GM21515 (cell line): ENCODE measurements around the gene TBC1D10A.
"Not testable (repeated sequence)": the region's sequence is repeated elsewhere in the genome, so short reads cannot be mapped to it uniquely, and the experiment has no call there.

Experiments used
- ATAC-seq: cut with Tn5 transposase; IDR thresholded peaks from one replicate; pipeline ENCODE4 v1.9.1; 2021; ENCODE audit not compliant: unreplicated experiment

TBC1D10A gene

DNA sequence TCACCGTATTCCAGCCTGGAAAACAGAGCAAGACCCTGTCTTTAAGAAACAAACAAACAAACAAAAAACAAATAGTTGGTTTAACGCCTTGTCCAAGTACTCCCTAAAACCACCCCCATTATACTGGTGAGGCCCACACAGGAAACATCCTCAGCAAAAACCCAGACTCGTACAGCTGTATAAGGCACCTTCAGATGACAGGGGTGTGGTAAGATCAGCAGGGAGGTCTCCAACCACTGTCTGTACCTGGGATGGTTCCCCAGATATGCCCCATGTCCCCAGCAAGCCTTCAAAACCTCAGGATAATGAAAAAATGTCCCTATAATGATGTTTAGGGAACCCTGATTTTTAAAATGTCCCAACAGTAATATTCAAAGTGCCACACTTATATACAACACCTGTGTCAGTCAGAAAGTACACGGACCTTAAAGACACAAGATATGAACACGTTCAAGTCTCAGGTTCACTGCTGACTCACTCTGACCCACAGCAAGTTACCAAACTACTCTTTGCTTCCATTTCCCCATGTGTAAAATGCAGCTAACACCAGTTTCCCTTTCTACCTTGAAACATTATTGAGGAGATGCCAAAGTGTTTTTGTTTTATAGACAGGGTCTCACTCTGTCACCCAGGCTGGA is 20.6 kb upstream of the TBC1D10A start:
- ATAC-seq, result no peak

DNA sequence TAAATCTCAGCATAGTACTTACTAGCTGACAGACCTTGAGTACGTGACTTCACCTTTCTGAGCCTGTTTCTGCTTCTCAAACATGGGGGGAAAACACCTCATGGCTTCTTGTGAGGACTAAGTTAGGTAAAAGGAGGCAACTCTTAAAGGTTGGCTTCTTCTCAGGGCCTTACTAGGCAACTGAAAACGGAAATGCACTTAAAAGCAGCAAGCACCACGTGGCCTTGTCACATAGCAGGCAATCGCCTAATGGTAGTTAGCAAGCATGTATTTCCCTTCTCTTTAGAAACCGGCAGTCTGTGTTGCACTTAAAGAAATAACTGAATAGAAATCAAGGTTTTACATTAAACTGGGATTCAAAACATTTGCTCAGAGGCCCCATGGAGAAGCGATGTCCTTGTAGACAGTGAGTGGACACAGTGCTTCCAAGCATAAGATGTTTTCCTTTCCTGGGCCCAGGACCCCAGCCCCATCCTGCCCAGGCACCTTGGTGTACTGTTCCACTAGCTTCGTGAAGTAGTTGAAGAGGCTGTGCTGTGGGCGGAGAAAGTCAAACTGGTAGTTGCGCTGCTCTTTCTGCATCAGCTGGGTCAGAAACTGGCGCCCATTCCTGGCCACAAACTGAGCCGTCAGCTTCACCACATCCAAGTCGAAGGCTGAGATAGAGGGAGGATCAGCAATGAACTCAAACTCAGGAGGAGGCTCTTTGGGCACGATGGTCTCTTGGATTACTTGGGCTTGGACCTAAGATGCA is 17.9 kb upstream of the TBC1D10A start:
- no peak for ATAC-seq

DNA sequence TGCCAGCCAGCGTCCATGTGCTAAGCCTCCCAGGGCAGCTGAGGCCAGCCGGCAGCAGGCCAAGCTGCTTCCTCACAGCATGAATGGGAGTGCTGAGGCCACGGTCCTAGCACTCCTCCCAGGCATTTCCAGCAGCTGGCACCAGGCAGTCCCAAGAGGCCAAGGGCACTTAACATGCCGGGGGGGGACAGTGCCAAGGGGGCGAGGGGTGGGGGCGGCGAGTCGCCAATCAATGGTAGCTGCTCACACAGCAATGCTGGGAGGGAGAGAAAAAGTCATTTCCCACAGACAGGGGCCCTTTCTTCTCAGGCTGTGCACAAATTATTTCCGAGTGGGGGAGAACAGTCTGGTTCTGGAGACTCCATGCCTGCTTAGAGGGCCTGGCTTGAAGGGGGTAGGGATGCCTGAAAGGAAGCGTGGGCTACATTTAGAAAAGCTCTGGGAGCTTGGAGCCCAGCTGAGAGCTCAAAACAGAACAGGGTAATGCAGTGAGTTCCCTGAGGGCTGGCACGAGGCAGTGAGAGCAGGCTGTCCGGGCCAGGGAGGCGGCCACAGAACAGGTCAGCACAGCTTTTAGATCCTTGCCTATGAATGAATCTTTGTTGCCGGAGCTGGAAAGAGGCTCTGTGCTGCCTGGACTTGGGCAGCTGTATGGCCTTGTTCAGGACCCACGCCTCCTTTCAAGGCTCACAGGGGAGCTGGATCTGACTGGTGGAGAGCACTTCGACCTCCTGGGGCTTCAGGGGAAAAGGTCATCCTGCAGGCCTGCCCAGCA is 14.4 kb upstream of the TBC1D10A start:
- no peak for ATAC-seq

DNA sequence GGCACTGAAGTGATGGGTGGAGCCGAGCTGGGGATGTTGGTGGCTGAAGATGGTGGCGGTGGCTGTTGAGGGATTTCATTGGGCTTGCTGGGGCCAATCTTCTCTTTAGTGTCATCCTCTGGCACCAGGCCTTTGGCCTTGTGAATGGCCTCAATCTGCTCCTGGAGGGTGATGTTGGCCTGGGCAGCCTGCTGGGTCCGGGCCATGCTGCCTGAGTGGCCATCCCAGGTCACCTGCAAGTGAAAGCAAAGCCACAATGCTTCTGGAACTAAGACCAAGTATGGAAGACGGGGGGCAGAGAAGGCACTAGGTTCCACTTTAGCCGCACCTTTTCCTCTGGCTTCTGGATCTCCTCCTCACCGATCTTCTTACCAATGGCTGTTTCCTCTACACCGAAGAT is 12.1 kb upstream of the TBC1D10A start:
- ATAC-seq, result no peak

DNA sequence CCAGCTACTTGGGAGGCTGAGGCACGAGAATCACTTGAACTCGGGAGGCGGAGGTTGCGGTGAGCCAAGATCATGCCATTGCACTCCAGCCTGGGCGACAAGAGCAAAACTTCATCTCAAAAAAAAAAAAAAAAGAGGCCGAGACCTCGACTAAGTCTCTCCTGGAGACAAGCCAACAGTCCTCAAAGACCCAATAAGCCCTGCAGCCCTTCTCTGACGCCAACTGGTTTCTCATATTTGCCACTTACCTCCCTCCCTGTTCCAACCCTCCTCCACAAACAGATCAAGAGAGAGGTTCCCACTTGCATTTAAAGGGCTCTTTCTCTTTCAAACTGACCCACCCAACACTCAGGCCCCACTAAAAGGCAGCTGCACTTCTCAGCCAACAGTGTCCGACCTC is 11.6 kb upstream of the TBC1D10A start:
- not testable (repeated sequence) for ATAC-seq

DNA sequence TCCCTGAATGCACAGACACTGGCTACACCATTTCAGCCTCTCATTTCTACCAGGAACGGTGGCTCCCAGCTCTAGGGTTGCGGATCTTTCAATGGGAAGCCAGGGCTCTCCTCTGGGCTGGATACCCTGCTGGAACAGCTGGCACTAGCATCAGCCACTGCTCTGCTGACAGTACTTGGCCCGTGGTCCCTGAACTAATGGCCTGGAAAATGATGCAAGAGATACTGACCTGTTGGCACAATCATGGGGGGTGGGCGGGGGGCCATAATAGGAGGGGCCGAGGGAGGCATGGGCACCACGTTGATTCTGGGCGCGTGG is 10.7 kb upstream of the TBC1D10A start:
- no peak for ATAC-seq

DNA sequence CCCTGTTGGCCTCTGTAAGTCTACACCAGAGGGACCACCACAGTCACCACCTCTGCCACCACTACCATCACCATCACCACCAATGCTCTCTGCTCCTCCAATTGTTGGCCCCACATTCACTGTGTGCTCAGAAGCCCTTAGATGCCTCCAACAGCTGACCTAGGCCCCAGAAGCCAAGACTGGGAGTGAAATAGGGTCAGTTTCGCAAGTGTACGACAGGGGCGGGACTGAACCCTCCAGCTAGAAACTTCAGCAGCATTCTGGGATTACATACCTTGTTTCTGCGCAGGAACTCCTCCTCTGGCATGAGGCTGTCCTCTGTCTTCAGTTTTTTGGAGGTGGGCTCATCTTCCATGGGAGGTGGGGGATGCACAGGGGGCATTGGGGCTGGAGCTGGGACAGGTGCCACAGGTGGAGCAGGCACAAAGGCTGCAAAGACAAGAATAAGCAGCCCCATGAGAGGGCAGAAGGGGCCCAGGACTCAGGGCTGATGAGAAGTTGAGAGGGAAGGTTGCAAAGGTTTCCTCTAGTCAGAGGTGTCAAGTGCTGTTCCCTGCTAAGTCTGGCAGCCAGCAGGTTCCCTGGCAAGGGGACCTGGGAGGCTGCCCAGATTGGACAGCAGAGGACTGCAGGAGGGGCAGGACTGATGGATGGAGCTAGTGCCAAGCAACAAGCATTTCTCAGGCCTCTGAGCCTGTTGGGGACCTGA is 10.2 kb upstream of the TBC1D10A start:
- ATAC-seq, result no peak

DNA sequence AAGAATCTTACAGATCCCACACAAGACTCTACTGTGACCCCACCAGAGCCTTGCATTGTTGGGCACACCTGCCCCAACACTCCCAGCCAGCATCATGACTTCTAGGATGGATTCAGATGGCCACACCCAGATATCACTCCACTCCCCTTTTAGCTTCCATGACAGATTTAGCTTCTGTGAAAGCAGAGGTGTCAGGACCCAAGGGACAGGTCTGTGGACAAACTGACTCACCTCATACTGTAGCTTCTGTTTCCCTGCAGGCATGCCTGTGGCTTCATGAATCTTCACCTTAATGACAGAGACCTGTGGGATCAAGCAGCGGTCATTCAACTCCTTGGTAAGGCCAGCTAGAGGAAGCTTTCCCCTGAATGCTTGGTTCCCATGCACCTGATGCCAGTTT is 8.5 kb upstream of the TBC1D10A start:
- ATAC-seq, result no peak

DNA sequence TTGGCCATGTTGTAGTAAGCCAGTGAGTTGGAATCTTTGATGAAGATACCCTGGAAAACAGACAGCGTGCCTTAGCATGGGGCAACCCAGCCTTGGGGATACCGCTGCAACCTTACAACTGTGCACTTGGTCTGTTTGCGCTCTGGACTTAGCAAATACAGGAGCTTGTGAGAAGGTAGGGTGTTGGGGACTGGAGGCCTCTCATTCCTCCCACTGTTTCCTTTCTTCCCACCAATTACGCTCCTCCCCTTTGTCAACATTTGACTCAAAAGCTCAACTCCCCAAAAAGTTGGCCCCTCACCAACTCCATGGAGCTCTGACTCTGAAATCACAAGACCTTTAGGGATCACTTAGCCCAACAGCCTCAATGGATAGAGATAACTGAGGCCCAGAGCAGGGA is 7.9 kb upstream of the TBC1D10A start:
- ATAC-seq, result no peak

DNA sequence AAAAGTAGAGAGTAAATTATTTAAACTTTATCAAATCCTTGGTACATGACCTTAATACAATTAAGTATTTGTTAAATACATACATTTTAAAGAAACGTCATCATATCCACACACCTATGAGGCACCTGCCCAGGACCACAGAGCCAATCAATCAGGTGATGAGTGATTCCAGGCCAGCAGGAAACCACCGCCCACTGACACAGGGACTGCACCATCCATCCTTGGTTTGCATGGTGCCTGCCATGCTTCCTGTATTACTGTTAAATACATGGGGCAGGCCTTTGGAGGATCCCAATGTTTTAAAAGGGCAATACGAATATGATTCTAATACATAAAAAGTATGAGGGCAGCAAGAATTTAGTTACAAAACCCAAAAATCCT is 7.0 kb upstream of the TBC1D10A start:
- ATAC-seq, result no peak

DNA sequence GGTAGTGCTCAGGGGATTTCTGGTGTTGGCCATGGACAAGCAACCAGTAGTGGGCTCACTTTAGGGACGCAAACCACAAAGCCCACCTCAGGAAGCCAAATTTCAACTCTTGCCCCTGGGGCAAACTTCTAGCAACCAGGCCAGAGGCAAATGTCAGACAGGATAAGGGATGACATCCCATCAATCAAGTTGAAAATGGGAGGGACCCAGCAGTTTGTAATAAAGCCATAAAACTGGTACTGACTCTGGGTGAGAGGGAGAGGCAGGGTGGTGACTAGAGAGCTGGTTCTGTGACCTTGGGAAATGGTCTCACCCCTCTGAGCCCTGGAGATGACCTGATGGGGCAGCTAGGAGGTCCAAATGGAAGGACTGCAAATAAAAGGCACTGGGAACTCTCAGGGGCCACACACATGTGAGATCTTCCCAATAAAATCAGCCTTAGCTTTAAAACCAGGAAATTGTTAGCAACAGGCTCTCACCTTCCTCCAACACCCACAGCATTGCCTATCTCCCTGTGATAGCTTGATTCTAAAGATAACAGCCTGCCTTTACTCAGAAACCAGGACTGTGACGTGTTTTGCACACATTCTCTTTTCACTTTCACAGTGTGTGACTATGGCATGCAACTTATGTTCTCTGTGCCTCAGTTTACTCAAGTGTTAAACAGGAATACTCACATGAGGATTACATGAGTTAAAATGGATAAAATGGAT is 6.4 kb upstream of the TBC1D10A start:
- no peak for ATAC-seq

DNA sequence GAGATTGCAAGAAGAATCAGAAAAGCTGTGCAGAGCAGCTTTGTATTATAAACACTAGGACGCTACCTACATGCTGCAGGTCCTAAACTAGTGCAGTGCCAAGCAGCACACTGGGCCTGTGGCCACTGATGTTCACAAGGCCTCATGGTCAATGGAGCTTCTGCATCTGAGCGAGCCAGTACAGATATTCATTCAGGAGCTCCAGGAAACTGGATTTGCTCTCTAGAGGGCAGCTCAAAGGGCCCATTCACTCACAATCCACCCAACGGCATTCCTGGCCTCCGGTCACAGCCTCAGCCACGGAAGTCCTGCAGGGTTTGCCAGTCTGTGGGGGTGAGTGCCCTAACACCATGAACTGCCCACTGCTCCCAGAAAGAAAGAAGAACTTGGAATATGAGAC is 5.8 kb upstream of the TBC1D10A start:
- ATAC-seq, result no peak

DNA sequence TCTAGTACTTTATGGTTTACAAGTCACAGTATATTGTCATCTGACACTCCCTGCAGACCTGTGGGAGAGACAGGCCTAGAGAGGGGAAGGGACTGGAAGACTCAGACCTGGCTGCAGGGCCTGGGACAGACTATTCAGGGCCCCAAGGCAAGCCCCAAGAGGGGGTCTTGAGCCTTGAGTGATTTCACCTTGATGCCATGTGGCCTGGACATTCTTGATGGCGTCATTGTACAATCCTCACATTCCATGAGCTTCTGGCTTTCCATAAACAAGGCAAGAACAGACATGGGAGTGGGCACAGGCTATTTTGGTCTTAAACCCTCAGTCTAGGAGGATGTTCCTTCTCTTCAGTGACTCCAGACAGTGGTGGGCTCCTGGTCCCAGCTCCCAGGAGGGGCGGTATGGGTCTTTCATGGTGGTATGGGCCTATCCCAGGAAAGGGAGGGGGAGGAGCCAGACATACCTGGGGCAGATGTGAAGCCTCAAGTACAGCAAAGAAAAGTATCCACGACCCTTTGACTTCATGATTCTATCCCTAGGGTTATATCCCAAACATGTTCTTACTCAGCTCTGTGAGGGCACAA is 1.8 kb upstream of the TBC1D10A start:
- no peak for ATAC-seq

DNA sequence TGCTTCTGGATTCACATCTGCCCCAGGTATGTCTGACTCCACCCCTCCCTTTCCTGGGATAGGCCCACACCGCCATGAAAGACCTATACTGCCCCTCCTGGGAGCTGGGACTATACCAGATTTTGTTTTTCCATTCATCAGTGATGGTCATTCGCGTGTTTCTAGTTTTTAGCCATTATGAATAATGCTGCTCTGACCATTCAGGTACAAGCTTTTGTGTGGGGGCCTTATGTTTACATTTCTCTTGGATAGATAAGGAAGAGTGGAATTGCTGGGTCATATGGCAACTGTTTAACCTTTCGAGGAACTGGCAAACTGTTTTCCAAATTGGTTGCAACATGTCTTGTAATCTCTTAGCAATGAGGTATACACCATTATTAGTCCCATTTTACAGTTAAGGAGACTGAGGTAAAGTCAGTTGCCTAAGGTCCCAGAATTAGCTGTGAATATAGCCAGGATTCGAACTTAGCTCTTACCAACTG is 1.2 kb upstream of the TBC1D10A start:
- ATAC-seq, result no peak

DNA sequence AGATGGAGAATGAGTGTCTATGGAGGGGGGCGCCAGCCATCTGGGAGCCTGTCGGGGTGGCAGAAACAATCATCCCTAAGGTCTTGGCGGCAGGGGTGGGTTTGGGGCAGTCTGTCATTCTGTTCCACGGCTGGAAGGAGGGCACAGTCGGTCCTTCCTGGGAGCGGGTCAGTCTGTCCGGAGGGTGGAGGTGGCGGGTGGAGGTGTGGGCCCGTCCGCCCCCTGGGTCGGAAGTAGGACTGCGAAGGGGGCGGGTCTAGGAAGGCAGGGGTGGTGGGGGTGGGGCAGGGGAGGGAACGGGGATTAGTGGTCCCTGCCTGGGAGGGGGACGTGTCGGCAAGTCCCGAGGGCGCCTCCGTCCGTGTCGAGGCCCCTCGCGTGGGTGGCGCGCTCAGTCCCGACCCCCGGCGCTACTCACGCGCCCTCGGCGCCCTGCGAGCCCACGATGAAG is 461 bp downstream of the TBC1D10A start:
- peak; percentile 26 for ATAC-seq

DNA sequence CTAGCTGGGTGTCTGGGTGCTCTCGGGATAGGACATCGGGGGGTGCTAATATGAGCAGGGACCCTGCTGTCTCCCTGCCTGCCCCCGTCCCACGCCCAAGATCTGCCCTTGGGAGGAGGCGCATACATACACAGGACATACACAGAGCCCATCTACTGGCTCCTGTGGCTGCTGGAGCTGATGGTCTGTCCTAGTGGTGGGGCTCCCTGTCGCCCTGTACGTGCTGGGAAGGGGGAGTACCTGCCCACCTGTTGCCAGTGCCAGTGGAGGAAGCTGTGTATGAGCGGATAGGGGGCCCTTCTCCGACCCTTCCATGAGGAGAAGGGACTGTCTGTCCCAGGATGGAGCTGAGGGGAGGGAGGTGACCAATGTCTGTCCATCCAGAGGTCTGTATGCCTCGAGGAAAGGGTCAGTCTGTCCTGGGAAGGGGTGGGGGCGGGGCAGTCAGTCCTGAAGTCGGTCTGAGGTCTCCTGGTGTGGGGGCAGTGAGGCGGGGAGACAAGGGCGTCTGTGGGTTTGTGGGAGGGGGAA is 952 bp downstream of the TBC1D10A start:
- no peak for ATAC-seq

DNA sequence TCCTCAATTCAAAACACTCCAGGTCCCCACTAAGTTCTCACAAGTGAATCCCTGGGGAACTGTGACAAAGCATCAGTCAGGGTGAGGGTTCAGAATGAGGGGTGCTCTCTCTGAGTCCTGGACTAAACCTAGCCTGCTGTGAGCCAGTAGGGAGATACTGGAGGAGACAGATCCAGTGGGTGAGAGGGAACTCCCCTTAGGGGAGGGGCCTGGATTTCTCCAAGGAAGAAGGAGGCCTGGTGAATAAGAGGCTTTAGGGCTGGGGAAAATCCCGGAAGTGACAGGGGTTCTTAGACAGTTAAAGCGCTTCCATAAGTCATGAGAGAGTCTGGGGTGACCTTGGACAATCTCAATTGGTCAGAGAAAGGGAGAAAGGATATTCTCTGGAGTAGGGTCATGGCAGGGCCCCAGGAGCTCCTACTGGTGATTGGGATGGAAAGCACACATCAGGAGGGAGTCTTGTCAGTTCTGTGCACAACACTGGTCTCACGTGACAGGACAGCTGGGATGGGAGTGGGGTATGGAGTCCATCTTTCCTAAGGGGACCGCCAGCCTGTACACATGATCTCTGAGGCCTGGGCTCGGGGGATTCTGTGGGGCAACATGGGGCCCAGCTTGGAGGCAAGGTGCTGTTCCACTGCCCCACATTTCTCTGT is 1.5 kb downstream of the TBC1D10A start:
- no peak for ATAC-seq

DNA sequence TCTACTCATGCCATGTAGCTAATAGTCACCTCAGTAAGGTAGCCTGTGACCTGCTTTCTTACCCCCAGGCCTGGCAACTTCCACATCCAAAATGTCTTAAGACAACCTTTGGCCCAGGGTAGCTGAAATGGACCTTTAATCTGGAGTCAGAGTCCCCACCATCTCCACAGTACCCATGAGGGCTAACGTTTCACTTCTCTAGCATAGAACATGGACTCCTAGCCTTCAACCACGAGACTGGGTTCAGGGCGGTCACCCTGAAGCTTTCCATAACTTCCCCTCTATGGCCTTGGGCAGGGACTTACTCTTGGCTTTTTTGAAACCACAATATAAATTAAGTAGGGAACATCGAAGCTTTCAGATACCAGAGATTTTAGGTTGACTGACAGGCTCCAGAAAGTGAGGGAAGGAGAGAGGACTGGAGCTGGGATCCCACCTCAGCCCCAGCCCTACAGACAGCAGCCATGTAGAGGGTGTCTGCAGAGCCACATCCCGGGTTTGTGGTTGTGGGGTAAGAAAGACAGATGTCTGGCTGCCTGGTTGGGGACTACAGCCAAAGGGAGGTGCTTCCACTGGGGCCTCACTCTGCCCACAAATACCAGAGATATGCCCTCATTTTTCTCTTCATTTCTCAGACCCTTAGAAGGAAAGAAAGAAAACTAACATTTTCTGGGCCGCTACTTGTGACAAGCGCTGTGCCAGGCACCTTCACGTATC is 2.6 kb downstream of the TBC1D10A start:
- ATAC-seq, result no peak

DNA sequence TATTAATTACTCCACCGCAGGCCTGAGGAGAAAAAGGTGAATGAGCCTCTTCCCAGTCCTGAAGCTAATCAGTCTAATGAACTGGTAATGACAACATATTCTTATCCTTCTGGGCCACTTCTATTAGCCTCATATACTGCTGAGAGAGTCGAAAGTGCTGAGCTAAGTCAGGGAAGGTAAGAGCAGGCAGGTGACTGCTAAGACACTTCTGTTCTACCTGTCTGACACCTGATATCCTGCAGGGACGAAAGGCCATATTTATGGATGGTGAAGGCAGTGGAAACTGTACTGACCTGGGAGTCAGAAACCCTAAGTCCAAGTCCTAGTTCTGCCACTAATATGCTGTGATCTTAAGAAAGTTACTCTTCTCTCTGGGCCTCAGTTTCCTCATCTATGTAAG is 3.5 kb downstream of the TBC1D10A start:
- no peak for ATAC-seq
